ENCODE measurements around the gene MKX. TPM values are rescaled to one million over a fixed set of nuclear protein-coding genes. Genes with fewer than 3 reads are reported as not detected.

The MKX gene
- total RNA-seq, 2 experiments from 2014 or later: not detected

GRCh38 chr10:27659786-27660185 lies 85.8 kb downstream of the MKX start:
- no peaks in the 10 kb centered on the region for H4K20me1 ChIP-seq (ENCODE audit: insufficient read depth, low read length)
- POLR2A ChIA-PET: interaction anchor here (0.5 kb wide), 1 partner anchor 295 kb away, joined by 4 read pairs; no protein-coding TSS in a partner anchor
- BruUV-seq (replicated peaks): no TSS peak
- H3K9me3 ChIP-seq (ENCODE audit: low read length): no peaks in the 10 kb centered on the region
- H3K4me1 ChIP-seq (ENCODE audit: insufficient read depth, low read length, poor library complexity, severe bottlenecking): no peaks in the 10 kb centered on the region
- DNase-seq (ENCODE audit: low spot score): no peak
- no peak for TF ChIP-seq EZH2phosphoT487 (IDR thresholded peaks at IDR 0.05; ENCODE audit: borderline replicate concordance, low read depth, low read length)
- TF ChIP-seq, protein P1, sequence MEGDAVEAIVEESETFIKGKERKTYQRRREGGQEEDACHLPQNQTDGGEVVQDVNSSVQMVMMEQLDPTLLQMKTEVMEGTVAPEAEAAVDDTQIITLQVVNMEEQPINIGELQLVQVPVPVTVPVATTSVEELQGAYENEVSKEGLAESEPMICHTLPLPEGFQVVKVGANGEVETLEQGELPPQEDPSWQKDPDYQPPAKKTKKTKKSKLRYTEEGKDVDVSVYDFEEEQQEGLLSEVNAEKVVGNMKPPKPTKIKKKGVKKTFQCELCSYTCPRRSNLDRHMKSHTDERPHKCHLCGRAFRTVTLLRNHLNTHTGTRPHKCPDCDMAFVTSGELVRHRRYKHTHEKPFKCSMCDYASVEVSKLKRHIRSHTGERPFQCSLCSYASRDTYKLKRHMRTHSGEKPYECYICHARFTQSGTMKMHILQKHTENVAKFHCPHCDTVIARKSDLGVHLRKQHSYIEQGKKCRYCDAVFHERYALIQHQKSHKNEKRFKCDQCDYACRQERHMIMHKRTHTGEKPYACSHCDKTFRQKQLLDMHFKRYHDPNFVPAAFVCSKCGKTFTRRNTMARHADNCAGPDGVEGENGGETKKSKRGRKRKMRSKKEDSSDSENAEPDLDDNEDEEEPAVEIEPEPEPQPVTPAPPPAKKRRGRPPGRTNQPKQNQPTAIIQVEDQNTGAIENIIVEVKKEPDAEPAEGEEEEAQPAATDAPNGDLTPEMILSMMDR (conservative IDR thresholded peaks at IDR 0.05; ENCODE audit: low read length): no peak
- CTCF ChIA-PET (ENCODE audit: unreplicated experiment): no interaction called here
- intact Hi-C loops (cut with micrococcal nuclease; ENCODE audit: unreplicated experiment): loop anchor here (5.0 kb wide), 1 partner anchor 212 kb away; no protein-coding TSS in a partner anchor
- H3K36me3 ChIP-seq (ENCODE audit: insufficient read depth, low read length): no peaks in the 10 kb centered on the region
- H3K4me3 ChIP-seq (ENCODE audit: low read depth, low read length, poor library complexity, severe bottlenecking): no peak overlapping the region
- no peak overlapping the region for H3K27ac ChIP-seq (ENCODE audit: low read depth, low read length, poor library complexity, severe bottlenecking)
- H2AFZ ChIP-seq (ENCODE audit: low read length): no peak overlapping the region
- no peaks in the 10 kb centered on the region for H3K79me2 ChIP-seq (ENCODE audit: insufficient read depth, low read depth, low read length)
- no peaks in the 10 kb centered on the region for H3K9me2 ChIP-seq (ENCODE audit: insufficient read depth, low read length)
- no peak overlapping the region for H3K4me2 ChIP-seq (ENCODE audit: low read length)

DNA sequence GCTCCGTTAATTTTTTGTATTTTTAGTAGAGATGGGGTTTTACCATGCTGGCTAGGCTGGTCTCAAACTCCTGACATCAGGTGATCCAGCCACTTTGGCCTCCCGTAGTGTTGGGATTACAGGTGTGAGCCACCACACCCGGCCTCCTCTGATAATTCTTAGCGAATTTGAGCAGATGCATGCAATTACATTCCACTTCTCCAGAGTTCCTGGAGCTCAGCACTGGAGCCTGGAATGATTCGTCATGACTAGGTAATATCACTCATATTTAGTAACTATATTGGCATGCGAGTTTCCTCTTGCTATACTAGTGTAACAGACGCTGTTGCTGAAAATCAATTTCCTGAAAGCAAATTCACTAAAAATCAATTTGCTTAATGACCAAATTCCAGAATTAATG lies 86.8 kb downstream of the MKX start:
- no peak for DNase-seq (ENCODE audit: low spot score)
- TF ChIP-seq EZH2phosphoT487 (IDR thresholded peaks at IDR 0.05; ENCODE audit: borderline replicate concordance, low read depth, low read length): no peak
- TF ChIP-seq, protein P1 (conservative IDR thresholded peaks at IDR 0.05; ENCODE audit: low read length): no peak
- no peaks in the 10 kb centered on the region for H3K4me1 ChIP-seq (ENCODE audit: insufficient read depth, low read length, poor library complexity, severe bottlenecking)
- H4K20me1 ChIP-seq (ENCODE audit: insufficient read depth, low read length): no peaks in the 10 kb centered on the region
- H3K36me3 ChIP-seq (ENCODE audit: insufficient read depth, low read length): no peaks in the 10 kb centered on the region
- H3K4me2 ChIP-seq (ENCODE audit: low read length): no peak overlapping the region
- ChIA-PET POLR2A (no interaction called here), CTCF (ENCODE audit: unreplicated experiment) (no interaction called here)
- intact Hi-C loops (cut with micrococcal nuclease; ENCODE audit: unreplicated experiment): loop anchor here (5.0 kb wide), 1 partner anchor 211 kb away; no protein-coding TSS in a partner anchor
- no peaks in the 10 kb centered on the region for H3K9me3 ChIP-seq (ENCODE audit: low read length)
- H3K9me2 ChIP-seq (ENCODE audit: insufficient read depth, low read length): no peaks in the 10 kb centered on the region
- H3K79me2 ChIP-seq (ENCODE audit: insufficient read depth, low read depth, low read length): no peaks in the 10 kb centered on the region
- H3K4me3 ChIP-seq (ENCODE audit: low read depth, low read length, poor library complexity, severe bottlenecking): no peak overlapping the region
- no TSS peak for BruUV-seq (replicated peaks)
- H3K27ac ChIP-seq (ENCODE audit: low read depth, low read length, poor library complexity, severe bottlenecking): no peak overlapping the region
- no peak overlapping the region for H2AFZ ChIP-seq (ENCODE audit: low read length)

DNA sequence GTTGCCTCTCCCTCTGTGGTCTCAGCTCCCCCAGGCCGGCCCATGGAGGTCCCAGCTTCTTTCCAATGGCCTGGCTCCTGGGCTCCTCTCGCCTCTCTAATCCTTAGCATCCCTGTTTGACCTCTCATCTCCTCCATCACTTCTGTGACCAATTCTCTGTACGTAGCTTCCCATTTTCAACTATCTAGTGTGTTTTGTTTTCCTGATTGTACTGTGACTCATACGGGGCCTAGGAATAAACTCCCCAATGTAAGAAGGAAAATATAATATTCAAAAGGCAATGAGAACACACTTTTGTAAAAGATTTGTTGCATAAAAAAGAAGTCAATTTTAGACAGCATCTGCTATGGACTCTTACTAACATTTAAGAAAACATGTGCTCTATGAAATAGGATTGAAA lies 90.3 kb downstream of the MKX start:
- ChIA-PET POLR2A (no interaction called here), CTCF (ENCODE audit: unreplicated experiment) (no interaction called here)
- TF ChIP-seq, protein P1 (conservative IDR thresholded peaks at IDR 0.05; ENCODE audit: low read length): no peak
- no peak for TF ChIP-seq EZH2phosphoT487 (IDR thresholded peaks at IDR 0.05; ENCODE audit: borderline replicate concordance, low read depth, low read length)
- Histone ChIP-seq H3K36me3 (ENCODE audit: insufficient read depth, low read length) (no peaks in the 10 kb centered on the region), H2AFZ (ENCODE audit: low read length) (no peak overlapping the region), H3K79me2 (ENCODE audit: insufficient read depth, low read depth, low read length) (no peaks in the 10 kb centered on the region), H3K4me3 (ENCODE audit: low read depth, low read length, poor library complexity, severe bottlenecking) (no peak overlapping the region), H3K27ac (ENCODE audit: low read depth, low read length, poor library complexity, severe bottlenecking) (no peak overlapping the region), H3K9me2 (ENCODE audit: insufficient read depth, low read length) (no peaks in the 10 kb centered on the region), H3K4me2 (ENCODE audit: low read length) (no peak overlapping the region), H3K4me1 (ENCODE audit: insufficient read depth, low read length, poor library complexity, severe bottlenecking) (no peaks in the 10 kb centered on the region), H3K9me3 (ENCODE audit: low read length) (no peaks in the 10 kb centered on the region), H4K20me1 (ENCODE audit: insufficient read depth, low read length) (no peaks in the 10 kb centered on the region)
- no TSS peak for BruUV-seq (replicated peaks)
- no peak for DNase-seq (ENCODE audit: low spot score)
- intact Hi-C loops (cut with micrococcal nuclease; ENCODE audit: unreplicated experiment): loop anchor here (5.0 kb wide), 1 partner anchor 208 kb away; no protein-coding TSS in a partner anchor
